ENCODE results near the gene ANTXR2.

The ANTXR2 gene

GRCh38 chr4:79857811-79858210 is 215.2 kb downstream of the ANTXR2 start:
- DNase-seq = no peak

GRCh38 chr4:79856196-79856595 is 216.8 kb downstream of the ANTXR2 start:
- no peak for DNase-seq

- peak; percentile 16 to 70 for DNase-seq
Observed at GRCh38 chr4:79854856-79855502, 218.1 kb downstream of the ANTXR2 start.

- no peak for DNase-seq
Observed at GRCh38 chr4:79852305-79852730, 220.7 kb downstream of the ANTXR2 start.

- no peak for DNase-seq
Observed at GRCh38 chr4:79851625-79852304, 221.3 kb downstream of the ANTXR2 start.

Measured in NCI-H524 (cell line).